GM11168 (cell line): Measurements from ENCODE around the gene CHID1.

ENCODE experiments used
- in situ Hi-C: fragments of 300-500 bp; cut with MboI; formaldehyde crosslinking; loops from one replicate; pipeline ENCODE4 v1.12.0; 2022; ENCODE audit warnings: low sequenced_read_pairs; ENCODE audit not compliant: unreplicated experiment

The CHID1 gene

DNA sequence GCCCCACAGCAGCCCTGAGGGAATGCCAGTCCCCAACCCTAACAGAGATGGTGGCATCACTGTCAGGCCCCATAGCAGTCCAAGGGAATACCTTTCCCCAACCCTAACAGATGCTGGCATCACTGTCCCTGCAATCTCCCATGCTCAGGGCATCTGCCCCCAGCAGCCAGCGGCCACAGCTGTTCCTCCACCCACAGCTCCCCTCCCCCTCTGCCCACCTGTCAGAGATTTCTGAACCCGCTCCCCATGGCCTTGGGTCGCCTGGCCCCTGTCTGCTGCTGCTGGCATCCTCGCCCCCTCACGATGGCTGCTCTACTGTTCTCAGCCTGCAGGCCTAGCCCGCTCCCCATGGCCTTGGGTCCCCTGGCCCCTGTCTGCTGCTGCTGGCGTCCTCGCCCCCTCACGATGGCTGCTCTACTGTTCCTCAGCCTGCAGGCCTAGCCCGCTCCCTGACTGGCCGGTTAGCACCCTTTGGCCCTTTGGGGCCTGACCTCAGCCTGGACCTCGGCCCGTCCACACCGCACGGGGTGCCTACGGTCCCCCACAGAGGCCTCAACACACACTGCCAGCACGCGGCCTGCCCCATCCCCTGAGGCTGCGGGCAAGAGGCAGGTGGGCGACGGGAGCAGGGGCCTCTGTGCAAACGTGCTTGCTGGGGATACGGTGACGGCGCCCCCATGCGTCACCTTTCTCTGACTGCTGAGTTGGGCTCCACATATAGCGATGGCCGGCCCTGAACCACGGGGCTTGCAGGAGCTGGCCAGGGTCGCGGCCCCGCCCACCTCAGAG lies 20.7 kb downstream of the CHID1 start:
- in situ Hi-C loops, result no loop called here

DNA sequence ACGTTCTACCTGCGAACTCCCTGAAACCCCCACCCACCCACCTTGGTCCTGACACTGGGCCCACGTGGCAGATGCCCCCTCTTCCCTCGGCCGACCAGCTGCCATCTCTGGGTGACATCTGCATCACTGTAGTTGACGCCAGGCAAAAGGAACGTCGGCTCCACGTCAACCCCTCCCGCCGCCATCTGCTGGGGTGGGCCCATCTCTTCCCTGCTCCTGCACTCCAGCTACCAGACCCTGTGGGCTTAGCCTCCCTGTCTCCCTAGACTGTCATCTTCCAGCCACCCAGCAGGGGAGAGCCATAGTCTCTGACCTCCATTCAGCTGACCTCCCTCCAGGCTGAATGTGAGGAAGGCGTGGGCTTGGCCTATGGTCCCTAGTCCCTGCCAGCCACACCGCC lies 21.4 kb downstream of the CHID1 start:
- in situ Hi-C loops, result no loop called here

DNA sequence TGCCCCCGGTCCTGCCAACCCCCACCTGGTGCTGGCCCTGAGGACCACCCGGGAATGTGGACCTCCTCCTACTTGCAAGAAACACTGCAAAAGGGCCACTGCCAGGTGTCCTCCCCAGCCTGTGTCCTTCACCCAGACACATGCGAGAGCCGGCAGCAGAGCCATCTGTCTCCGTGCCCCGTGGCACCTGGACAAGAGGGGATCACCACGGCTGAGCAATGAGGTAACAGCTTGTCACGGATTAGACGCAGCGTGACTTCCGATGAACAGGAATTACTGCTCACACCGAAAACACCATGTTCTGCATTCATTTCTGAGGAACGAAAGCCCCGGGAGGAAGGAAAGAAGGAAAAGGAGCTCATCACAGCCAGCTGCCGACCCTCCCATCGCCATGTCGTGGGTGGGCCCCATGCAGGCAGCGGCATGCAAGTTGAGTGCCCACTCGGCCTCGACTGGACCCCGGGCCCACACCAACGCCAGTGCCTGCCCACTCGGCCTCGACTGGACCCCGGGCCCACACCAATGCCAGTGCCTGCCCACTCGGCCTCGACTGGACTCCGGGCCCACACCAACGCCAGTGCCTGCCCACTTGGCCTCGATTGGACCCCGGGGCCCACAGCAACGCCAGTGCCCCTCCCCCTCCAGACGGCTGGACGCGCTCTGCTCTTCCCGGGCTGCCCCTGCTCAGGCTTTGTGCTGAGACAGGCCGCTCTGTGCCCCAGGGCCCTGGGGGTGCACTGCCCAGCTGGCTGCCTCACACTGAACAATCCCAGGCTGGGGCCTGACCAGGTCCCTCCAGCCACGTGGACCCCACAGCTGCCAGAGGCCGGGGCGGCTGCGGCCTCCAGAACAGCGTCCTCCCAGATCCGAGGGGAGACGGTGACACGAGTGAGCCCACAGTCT lies 22.0 kb downstream of the CHID1 start:
- in situ Hi-C loops, result no loop called here

DNA sequence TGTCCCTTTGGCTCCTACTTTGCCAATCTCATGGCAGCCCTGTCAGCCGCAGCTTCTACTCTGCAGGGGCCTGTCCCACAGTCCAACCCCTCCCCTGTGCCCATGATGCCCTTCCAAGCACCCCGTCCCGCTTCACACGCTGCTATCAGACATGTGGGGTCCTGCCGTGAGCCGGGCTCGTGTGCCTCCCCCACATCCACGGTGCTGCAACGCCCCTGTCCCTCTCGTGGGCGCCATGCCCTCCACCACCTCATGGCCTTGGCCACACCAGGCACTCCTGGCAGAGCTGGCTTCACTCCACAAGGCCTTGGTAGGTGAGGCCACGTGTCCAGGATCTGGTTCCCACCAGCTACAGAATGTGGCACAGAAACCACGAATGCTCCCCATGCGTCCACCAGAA lies 23.0 kb downstream of the CHID1 start:
- in situ Hi-C loops, result no loop called here

DNA sequence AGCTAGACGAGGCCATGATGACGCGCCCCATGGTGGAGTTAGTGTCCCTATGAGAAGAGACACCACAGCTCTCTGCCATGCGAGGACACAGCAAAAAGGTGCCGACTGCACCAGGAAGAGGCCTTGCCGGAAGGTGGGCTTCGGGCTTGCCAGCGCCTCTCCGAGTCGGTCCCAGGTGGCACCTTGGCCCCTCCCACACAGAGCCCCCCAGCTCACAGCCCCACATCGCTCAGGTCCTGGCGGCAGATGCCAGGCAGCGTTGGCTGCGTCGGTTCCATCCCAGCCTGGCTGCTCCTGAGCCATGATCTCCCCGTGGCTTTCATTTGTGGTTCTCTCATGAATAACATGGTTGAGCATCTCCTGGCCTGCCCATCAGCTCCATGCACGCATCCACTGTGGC lies 24.0 kb downstream of the CHID1 start:
- in situ Hi-C loops, result no loop called here

DNA sequence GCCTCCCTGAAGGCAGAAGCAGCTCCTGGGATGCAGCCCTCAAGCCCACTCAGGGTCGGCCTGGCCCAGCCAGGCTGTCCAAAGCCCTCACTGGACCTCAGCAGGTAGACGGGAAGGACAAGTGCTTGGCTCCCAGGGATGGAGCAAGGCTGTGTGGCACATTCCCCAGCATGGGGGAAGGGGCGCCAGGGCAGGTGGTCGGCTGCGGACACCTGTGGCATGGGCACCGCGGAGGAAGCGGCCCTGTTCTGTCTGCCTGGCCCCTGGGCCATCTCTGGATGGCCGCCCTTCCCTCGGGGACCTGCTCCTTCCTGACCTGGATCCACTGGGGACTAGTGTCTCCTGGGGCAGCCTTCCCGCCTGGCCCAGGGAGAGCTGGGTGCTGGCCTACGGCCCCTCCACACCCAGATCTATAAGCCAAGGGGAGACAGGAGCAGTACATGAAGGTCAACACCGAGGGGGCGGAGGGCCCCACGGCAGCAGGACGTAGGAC lies 26.0 kb downstream of the CHID1 start:
- in situ Hi-C loops, result no loop called here

DNA sequence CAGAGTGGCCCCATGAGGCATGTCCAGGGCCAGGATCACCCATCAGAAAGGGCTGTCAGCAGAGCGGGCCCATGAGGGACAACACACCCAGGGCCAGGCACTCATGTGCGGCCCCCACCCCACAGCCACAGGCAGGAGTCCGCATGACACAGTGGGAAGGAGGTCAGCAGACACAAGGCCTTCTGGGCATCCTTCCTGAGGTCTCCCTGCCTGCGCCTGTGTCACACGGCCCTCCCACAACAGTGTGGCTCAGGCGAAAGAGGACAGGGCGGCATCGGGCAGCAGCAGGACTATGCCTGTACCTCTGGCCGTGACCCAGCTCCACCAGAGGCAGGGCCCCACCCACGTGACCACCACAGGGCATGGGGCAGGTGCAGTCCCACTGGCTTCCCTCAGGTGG lies 27.1 kb downstream of the CHID1 start:
- in situ Hi-C loops, result no loop called here

DNA sequence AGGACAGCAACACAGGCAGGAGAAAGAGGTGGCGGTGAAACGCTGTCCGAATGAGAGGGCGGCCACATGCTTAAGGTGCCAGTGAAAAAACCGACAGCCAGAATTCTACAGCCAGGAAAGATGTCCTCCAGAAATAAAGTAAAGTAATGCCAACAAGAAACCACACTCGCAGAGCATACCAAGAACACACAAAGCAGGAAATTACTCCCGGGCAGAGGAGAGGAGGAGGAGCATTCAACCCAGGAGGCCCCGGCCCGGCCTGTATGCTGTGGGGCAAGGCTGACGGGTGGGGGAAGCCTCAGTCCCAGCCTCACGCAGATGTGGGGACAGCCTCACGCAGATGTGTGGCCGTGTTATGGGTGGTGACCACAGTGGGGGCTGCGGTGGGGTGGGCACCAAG lies 28.0 kb downstream of the CHID1 start:
- in situ Hi-C loops, result no loop called here

DNA sequence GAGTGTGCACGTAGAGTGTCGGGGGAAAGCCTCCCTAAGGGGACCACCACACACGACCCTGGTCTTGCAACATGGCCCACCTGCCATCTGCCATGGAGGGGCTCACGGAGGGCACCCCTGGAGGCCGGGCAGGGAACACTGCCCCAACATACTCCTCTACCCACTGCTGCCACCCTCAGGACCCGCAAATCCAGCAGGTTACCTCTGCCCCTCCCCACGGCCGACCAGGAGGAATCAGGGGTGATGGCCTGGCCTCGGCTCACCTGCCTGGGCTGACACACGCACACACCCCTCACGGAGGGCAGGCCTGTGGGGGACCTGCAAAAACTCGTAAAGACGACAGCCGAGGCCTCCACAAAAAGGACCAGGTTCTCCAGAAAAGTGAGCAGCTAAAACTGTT lies 30.2 kb downstream of the CHID1 start:
- in situ Hi-C loops, result no loop called here

DNA sequence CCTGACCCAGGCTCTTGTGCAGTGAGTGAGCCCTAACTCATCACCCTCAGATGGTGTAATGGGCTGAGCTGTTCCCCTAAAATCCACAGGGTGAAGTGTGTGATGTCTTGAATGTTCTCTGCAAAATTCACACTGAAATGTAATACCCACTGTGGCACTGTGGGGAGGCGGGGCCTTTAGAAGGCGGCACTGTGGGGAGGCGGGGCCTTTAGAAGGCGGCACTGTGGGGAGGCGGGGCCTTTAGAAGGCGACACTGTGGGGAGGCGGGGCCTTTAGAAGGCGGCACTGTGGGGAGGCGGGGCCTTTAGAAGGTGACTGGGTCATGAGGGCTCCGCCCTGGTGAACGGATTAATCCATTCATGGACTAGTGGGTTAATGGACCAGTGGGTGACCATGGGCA lies 33.0 kb downstream of the CHID1 start:
- in situ Hi-C loops, result no loop called here

DNA sequence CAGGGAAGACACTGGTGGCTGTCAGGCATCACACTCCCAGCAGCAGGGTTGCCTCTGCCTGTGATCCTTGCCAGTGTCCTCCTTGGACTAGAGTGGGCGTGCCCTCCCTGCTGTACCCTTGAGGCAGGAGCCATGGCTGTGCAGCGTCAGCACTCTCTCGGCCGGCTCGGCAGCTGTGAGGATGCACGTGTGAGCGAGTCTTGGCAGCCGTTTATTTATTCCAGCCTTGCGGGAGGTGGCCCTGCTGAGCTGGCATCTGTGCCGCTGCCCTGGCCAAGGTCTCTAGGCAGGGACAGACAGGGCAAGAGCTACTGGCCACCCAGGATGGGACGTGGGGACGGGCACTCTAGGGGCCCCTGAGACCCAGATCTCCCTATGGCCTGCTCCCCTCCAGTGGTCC lies 34.1 kb downstream of the CHID1 start:
- in situ Hi-C loops, result no loop called here

DNA sequence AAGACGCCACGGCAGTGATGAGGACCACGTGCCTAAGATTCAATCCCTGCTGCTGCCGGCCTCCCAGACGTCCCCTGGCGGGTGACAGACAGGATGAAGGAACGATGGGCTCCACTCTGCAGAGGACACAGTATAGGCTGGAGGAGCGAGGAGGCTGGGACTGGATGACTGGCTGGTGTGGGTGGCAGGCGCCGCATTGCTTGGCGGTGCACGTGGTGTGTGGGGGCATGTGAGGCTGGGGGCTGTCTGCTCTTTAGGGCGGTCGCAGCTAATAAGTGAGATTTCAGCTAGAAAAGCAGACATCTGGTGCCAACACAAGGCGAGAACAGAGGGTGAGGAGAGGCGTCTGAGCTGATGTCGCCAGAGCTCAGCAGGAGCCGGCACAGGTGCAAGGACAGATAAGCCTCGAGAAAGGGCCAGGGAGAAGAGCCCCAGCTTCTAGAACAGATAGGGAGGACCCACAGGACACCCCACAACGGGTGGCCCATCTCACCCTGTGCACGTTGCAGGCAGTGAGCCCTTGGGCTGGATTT lies 34.8 kb downstream of the CHID1 start:
- in situ Hi-C loops, result no loop called here

DNA sequence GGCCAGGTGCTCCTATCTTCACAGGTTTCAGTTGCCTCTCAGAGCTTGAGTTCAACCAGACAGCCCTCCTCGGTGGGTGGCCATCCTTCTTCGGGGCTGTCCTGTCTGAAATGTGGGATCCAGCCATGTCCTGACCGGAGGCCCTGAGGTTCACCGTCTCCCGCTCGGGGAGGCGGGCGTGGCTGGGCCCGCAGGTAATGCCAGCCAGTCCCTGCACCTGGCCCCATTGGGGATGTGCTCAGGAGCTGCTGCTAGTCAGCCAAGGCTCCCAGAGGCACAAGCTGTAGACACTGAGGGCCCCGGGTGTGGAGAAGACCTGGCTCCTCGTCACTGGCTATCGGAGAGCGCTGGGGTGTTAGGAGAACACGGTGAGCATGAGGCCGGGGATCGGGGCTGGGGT lies 35.4 kb downstream of the CHID1 start:
- in situ Hi-C loops, result no loop called here

DNA sequence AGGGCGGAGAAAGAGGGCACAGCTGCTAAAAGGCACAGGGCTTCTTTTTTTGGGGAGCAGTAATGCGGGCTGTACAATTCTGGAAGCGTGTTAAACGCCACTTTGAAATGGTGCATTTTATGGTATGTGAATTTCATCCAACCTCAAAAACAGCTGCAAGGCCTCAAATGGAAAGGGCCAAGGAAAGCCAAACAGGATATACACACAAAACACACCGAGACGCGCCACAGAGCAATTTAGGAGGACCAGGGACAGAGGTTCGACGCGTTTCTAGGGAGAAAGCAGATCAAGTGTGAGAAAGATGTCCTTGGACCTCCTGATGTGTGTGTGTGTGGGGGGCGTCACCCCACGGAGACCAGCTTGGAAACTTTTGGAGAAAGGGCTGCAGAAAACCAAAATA lies 36.9 kb downstream of the CHID1 start:
- in situ Hi-C loops, result no loop called here

DNA sequence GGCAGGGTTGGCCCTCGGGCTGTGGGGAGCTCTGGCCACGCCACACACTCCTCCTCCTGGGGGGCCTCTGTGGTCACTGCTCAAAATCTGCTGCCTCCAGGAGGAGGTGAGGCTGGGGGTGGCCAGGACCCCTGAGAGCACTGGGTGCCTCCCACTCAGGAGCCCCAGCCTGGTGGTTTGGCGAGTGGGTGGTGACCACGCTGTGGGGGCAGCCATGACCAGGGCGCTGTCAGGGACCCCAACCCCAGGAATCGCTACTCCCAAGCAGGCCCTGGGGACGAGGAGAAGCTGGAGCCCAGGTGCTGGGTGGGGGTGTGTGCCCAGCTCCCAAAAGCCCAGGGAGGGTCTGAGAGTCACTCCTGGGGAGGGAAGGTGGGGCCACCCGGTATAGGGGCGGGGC lies 37.8 kb downstream of the CHID1 start:
- in situ Hi-C loops, result no loop called here

DNA sequence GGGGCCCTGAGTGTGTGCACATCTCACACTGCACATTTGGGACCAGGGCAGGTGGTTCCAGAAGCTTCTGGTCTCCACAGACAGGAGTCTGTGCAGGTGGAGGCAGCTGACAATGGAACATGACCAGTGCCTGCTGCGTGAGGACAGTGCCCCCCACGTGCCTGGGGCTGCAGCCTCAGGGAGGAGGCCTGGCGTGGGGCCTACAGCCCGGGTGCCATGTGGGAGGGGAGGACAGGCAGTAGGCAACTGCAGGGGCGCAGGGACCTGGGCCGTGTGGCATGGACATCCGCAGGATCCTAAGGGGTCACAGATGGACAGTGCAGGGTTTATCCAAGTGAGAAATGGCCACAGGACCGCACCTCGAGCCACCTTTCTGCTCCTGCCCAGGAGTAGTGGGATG lies 39.1 kb downstream of the CHID1 start:
- in situ Hi-C loops, result no loop called here

DNA sequence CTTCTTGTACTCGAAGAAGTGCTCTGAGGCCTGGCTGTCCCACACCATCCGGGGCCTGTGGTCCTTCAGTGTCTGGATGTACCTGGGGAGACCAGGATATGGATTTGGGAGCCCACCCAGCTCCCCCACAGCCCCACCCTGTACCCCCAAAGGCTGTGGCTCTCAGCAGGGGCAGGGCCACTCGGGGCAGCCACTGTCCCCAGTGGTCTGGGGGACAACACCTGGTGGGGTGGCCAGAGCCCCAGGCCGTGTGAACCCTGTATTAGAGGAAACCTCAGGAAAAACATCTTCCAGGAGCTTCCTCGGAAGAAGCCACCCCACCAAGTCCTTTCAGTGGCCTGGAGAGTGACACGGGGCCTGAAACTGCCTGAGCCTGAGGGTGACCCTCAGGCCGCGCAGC lies 40.2 kb downstream of the CHID1 start:
- in situ Hi-C loops, result no loop called here

DNA sequence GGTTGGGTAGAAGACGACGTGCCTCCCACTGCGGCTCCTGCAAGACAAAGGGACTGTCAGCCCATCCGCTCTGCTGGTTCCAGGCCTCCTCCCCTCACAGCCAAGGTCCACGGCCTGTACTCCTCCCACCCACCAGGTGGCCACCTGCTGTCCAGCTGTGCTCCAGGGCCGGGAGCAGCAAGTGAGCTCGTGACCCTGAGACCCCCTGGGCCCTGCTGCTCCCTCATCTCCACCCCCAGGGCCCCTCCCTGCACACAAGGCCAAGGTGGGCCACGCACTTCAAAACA lies 40.5 kb downstream of the CHID1 start:
- in situ Hi-C loops, result no loop called here

DNA sequence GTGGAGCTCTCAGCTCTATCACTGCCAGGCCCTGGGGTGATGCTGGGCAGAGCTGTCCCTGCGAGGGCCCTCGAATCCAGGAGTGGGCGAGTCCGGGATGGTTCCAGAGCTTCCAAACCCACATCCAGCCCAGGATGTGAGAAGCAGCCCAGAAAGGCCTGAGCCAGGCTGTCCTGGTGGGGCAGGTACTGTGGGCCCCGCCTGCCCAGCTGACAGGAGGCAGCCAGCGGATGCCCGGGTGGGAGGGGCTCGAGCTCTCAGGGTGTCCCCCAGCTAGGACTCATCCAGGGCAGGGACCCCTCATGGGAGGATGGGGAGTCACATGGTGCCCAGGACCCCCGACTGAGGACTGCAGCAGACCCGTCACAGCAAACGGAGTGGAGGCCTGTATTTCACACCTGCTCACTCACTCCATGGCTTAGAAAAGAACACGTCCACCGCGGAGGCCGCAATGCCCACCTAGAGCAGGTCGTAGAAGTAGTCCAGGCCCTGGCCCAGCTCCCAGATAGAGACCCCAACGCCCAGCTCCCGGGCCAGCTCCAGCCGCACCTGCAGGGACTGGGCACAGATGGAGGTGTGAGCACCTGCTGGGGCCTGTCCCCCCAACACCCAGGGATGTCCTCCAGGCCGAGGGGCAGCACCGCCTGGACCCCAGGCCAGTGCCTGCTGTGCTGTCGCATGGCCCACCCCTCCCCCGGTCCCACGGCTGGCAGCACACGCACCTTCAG lies 41.0 kb downstream of the CHID1 start:
- in situ Hi-C loops, result no loop called here

DNA sequence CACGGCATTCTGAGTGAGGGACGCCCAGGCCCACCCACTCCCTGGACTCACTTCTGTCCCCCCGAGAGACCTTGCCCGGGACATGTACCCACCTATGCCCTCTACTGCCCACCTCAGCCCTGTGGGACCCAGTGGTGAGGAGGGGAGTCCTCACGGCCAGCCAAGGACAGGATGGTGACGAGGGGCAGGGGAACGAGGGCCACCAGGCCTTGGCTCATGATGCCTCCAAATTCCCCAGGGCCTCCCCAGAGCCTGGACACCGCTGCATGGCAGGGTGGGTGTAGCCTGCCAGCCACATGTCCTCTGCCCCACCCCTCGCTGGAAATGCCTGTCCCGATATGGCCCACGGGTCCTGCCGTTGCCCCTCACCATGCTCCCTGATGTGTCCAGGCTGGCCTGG lies 41.8 kb downstream of the CHID1 start:
- in situ Hi-C loops, result no loop called here

DNA sequence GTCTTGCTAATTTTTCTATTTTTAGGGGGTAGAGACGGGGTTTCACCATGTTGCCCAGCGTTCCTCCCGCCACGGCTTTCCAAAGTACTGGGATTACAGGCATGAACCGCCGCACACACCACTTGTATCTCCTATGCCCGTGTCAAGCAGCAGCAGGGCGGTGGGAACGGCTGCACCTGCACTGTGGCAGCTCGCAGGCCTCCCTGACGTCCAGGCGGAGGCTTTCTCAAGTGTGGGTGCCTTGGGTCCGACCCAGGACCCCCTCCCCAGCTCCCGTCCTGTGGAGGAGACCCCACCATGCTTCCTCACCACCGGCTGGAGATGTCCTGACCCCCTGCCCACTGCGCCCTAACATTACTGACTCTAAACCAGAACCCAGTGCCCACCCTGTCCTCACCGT lies 42.2 kb downstream of the CHID1 start:
- in situ Hi-C loops, result no loop called here
